ENCODE data around the gene ATN1.
"Not testable (repeated sequence)": the region's sequence is repeated elsewhere in the genome, so short reads cannot be mapped to it uniquely, and the experiment has no call there.

ATN1 gene

GRCh38 chr12:6927379-6928021, at the start of gene ATN1:
Gene ATN1 (plus strand): TSS chr12:6927959. CDS start chr12:6934002, 6,043 bp downstream.
- DNase-seq (ENCODE audit: low spot score) = peak; percentile 79

DNA sequence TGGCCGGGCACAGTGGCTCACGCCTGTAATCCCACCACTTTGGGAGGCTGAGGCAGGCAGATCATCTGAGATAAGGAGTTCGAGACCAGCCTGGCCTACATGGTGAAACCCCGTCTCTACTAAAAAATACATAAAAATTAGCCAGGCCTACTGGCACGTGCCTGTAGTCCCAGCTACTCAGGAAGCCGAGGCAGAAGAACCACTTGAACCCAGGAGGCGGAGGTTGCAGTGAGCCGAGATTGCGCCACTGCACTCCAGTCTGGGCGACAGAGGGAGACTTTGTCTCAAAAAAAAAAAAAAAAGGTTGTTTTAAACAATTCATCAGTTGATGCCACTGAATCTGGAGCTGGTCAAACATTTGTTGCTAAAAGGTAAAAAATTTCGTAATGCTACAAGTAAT, 47.9 kb upstream of the ATN1 start:
- DNase-seq (ENCODE audit: low spot score) = not testable (repeated sequence)

GRCh38 chr12:6883252-6883651, 44.5 kb upstream of the ATN1 start:
- no peak for DNase-seq (ENCODE audit: low spot score)

GRCh38 chr12:6883683-6884082, 44.1 kb upstream of the ATN1 start:
- no peak for DNase-seq (ENCODE audit: low spot score)

DNA sequence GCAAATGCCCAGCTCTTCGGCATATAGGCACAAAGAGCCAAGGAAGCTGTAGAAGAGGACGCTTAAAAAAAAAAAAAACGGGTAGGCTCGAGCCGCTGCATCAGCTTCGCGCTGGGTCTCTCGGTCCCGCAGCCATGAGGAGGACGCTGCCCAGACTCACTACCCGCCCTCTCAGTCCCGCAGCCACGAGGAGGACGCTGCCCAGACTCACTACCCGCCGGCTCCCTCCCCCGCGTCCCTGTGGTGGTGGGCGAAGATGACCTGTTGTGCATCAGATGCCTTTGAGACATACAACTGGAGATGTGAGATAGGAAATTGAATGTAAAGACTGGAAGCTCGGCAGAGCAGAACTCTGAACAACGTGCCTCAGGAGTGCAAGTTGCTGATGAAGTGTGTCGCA, 43.2 kb upstream of the ATN1 start:
- DNase-seq (ENCODE audit: low spot score) = no peak

DNA sequence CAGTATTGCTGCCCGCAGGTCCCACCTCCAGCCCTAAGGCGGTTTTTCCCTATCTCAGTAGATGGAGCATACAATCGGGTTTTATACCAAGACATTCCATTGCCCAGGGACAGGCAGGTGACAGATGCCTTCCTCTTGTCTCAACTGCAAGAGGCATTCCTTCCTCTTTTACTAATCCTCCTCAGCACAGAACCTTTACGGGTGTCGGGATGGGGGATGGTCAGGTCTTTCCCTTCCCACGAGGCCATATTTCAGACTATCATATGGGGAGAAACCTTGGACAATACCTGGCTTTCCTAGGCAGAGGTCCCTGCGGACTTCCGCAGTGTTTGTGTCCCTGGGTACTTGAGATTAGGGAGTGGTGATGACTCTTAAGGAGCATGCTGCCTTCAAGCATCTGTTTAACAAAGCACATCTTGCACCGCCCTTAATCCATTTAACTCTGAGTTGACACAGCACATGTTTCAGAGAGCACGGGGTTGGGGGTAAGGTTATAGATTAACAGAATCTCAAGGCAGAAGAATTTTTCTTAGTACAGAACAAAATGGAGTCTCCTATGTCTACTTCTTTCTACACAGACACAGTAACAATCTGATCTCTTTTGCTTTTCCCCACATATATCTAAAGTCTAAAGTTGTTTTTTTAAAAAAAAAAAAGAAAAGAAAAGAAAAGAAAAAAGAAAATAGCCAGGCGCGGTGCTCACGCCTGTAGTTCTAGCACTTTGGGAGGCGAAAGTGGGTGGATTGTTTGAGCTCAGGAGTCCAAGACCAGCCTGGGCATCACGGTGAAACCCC, 41.4 kb upstream of the ATN1 start:
- DNase-seq (ENCODE audit: low spot score) = not testable (repeated sequence)

GRCh38 chr12:6887460-6887859, 40.3 kb upstream of the ATN1 start:
- DNase-seq (ENCODE audit: low spot score) = no peak

- no peak for DNase-seq (ENCODE audit: low spot score)
Measured at GRCh38 chr12:6888360-6888759, 39.4 kb upstream of the ATN1 start.

DNA sequence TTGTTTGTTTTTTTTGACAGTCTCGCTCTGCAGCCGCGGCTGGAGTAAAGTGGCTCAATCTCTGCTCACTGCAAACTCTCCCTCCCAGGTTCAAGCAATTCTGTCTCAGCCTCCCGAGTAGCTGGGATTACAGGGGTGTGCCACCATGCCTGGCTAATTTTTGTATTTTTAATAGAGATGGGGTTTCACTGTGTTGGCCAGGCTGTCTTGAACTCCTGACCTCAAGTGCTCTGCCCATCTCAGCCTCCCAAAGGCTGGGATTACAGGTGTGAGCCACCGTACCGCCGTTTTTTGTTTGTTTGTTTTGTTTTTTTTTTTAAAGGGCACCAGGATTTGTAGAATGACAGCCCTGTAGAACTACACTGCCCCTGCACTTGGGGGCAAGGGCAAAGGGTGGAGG, 39.0 kb upstream of the ATN1 start:
- DNase-seq (ENCODE audit: low spot score) = not testable (repeated sequence)

DNA sequence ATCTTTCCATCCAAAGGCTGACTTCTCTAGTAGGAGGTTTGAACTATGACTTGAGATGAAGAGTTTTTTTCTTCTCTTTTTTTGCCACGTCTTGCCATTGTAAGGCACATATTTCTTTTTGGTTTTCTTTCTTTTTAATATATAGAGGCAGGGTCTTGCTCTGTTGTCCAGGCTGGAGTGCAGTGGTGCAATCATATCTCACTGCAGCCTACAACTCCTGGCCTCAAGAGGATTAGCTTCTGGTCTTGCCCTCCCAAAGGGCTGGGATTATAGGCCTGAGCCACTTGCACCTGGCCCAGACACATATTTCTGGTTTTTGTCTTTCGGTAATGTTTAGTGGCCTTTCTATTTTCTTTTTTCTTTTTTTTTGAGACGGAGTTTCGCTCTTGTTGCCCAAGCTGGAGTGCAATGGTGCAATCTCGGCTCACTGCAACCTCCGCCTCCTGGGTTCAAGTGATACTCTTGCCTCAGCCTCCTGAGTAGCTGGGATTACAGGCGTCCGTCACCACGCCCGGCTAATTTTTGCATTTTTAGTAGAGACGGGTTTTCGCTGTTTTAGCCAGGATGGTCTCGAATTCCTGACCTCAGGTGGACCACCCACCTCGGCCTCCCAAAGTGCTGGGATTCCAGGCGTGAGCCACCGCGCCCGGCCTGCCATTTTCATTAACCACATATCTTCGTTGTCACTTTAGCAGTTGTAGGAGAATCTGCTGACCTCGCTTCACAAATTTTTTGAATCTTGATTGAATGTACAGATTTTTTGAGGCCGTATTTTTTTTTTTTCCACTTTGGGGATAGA, 37.8 kb upstream of the ATN1 start:
- DNase-seq (ENCODE audit: low spot score) = not testable (repeated sequence)

DNA sequence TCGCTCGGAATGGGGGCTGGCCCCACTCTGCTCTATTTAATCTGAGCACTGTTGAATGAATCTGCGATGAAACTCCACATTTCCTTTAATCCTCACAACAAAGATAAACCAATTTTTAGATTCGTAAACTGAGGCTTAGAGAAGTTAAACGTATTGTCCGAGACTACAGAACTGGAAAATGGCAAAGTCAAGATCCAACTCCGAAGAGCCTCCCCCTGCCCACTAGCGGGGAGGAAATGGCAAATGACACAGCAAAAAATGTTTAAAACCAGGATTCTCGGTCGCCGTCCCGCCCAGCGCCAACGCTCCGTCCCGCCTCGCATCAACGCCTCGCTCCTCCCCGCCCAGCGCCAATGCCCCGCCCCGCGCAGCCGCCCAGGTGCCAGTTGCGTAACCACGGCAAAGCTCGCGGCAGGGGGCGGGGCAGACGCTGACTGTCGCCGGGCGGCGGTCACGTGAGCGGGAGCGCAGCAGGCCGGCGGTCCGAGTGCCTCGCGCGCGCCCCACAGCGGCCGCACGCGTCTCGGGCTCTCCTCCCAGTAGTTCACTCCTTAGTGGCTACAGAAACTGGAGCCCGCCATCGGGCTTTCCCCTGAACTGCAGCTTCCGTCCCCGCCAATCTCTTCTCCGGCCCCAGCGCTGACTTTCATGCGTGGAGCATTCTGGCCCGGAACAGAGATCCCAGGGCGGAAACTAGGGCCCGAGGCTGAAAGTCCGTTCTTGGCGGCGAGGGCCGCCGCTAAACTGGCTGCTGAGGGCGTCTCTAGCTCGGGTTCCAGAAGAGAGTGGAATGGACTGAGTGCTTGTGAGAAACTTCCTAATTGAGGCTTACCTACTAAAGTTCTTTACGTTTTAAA, 36.7 kb upstream of the ATN1 start:
- DNase-seq (ENCODE audit: low spot score) = peak; percentile 94

GRCh38 chr12:6891646-6892001, 36.1 kb upstream of the ATN1 start:
- DNase-seq (ENCODE audit: low spot score) = no peak

DNA sequence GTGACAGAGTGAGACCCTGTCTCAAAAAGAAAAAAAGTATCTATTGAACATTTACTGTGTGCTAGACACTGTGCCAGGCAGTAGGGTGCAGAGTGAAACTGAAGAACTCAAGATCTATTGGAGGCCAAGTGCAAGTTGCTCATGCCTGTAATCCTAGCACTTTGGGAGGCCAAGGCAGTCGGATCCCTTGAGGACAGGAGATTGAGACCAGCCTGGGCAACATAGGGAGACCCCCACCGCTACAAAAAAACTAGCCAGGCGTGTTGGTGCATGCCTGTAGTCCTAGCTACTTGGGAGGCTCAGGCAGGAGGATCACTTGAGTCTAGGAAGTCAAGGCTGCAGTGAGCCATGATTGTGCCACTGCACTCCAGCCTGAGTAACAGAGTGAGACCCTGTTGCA, 35.1 kb upstream of the ATN1 start:
- DNase-seq (ENCODE audit: low spot score) = not testable (repeated sequence)

- DNase-seq (ENCODE audit: low spot score) = no peak
Measured at GRCh38 chr12:6894321-6894720, 33.4 kb upstream of the ATN1 start.

- DNase-seq (ENCODE audit: low spot score) = no peak
Measured at GRCh38 chr12:6896846-6897435, 30.8 kb upstream of the ATN1 start.

DNA sequence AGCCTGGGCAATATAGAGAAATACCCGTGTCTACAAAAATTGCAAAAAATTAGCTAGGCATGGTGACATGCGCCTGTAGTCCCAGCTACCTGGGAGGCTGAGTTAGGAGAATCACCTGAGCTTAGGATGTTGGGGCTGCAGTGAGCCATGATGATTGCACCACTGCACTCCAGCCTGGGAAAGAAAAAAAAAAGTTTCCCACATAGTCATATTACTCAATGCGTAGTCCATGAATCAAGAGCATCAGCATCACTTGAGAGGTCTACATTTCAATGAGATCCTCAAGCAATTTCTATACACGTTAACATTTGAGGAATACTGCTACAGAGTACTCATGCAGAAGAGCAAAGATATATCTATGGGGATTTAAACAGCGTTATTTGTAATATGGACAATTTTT, 28.3 kb upstream of the ATN1 start:
- DNase-seq (ENCODE audit: low spot score) = no peak

DNA sequence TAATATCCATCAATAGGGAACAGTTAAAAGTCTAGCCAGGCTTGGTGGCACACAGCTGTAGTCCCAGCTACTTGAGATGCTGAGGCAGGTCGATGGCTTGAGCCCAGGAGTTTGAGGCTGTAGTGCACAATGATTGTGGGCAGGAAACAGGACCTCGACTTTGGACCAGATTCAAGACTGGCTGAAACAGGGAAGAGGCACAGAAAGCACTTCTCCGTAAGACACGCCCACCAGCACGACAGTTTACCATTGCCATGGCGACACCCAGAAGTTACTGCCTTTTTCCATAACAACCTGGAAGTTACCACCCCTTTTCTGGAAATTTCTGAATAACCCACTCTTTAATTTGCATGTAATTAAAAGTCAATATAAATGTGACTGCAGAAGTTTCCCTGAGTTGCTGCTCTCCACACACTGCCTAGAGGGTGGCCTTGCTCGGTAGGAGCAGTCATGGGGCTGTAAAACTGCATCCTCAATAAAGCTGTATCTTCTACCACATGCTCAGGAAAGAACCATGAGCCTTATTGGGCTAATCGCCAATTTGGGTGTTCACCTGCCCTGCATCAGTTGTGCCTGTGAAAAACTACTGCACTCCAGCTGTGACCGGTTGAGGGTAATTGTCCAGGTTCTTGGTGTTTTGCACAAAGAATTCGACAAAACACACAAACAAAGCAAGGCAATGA, 27.8 kb upstream of the ATN1 start:
- peak; percentile 28 for DNase-seq (ENCODE audit: low spot score)

GRCh38 chr12:6902448-6902847, 25.3 kb upstream of the ATN1 start:
- no peak for DNase-seq (ENCODE audit: low spot score)

GRCh38 chr12:6903722-6904121, 24.0 kb upstream of the ATN1 start:
- no peak for DNase-seq (ENCODE audit: low spot score)

- DNase-seq (ENCODE audit: low spot score) = peak; percentile 91
Measured at GRCh38 chr12:6904280-6905276, 23.2 kb upstream of the ATN1 start, which contains the start of gene LRRC23. Gene LRRC23 (plus strand): TSS chr12:6904822. CDS start chr12:6905634, 812 bp downstream.

Data from hepatic stellate cell (primary cell).